ENCODE results near the gene GNG5. TPM values are rescaled to one million over a fixed set of nuclear protein-coding genes. Genes with fewer than 3 reads are reported as not detected.
"Not testable (repeated sequence)": the region's sequence is repeated elsewhere in the genome, so short reads cannot be mapped to it uniquely, and the experiment has no call there.

The GNG5 gene
- total and polyA plus RNA-seq, 12 donors: 34.0 to 172 (median 73.1) TPM

- DNase-seq: no peak
- WGBS, 4 donors: 94 to 100% (median 96%) methylated on average over 1 of the region's 1 CpG
- Histone ChIP-seq H3K36me3 (replicated peaks in 1 of 2) (no peaks in the 10 kb centered on the region), H3K4me1 (replicated peaks in 1 of 2) (peaks cover 13% of the 10 kb centered on the region in 2 donors), H3K27ac (no peak overlapping the region), H3K9me3 (replicated peaks in 1 of 3) (no peaks in the 10 kb centered on the region), H3K4me3 (no peak overlapping the region), H3K27me3 (no peaks in the 10 kb centered on the region)
- intact Hi-C loops (cut with DNase I): loop anchor here in 1 of 2 donors (10.0 kb wide), 1 partner anchor 66 kb away; the partner anchor contains the start of gene CTBS
- TF ChIP-seq POLR2A (IDR thresholded peaks at IDR 0.05): no peak
- TF ChIP-seq, protein P1, sequence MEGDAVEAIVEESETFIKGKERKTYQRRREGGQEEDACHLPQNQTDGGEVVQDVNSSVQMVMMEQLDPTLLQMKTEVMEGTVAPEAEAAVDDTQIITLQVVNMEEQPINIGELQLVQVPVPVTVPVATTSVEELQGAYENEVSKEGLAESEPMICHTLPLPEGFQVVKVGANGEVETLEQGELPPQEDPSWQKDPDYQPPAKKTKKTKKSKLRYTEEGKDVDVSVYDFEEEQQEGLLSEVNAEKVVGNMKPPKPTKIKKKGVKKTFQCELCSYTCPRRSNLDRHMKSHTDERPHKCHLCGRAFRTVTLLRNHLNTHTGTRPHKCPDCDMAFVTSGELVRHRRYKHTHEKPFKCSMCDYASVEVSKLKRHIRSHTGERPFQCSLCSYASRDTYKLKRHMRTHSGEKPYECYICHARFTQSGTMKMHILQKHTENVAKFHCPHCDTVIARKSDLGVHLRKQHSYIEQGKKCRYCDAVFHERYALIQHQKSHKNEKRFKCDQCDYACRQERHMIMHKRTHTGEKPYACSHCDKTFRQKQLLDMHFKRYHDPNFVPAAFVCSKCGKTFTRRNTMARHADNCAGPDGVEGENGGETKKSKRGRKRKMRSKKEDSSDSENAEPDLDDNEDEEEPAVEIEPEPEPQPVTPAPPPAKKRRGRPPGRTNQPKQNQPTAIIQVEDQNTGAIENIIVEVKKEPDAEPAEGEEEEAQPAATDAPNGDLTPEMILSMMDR (IDR thresholded peaks at IDR 0.05): no peak
Observed at GRCh38 chr1:84508510-84508909, 2.1 kb upstream of the GNG5 start.

GRCh38 chr1:84507887-84508286, 1.5 kb upstream of the GNG5 start:
- DNase-seq; H3K27me3 ChIP-seq; H3K9me3 ChIP-seq (replicated peaks in 1 of 3); H3K36me3 ChIP-seq (replicated peaks in 1 of 2); H3K4me3 ChIP-seq; H3K27ac ChIP-seq: not testable (repeated sequence)
- WGBS, 4 donors: 90 to 97% (median 95%) methylated on average over 14 of the region's 14 CpGs
- peaks cover 13 to 16% of the 10 kb centered on the region in 2 donors for H3K4me1 ChIP-seq (replicated peaks in 1 of 2)
- intact Hi-C loops (cut with DNase I): loop anchor here in 1 of 2 donors (10.0 kb wide), 1 partner anchor 67 kb away; the partner anchor contains the start of gene CTBS

DNA sequence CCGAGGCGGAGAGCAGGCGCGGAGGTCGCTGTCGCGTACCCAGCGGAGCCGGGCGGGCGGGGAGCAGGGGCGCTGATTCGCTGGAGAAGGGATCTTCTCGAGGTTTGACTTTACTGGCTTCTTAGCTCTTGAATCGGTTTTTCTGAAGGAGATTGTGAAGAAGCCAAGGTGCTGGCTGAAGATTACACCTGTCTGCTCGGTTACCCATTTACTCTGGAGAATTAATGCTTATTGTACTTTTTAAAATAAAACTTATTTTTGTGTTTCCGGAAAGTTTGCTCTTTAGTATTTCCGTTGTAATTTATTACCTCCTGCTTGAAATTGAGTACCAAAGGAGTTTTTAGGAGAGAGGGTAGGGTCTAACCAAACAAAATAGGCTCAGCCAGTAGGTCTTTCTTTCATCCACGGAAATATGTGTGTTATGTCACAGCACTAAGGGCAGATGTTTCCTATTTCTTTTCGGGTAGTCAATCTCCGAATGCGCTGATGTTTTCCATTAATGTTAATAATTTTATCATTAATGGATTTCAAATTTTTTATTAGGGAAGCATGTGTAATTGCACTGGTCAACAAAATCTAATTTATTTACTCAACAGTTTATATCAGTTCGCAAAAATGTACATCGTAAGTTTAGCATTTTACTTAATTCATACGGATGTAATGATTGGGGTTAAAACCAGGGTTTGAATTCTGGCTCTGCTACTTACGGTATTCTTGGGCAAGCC, 510 bp upstream of the GNG5 start:
- Histone ChIP-seq H3K27me3 (no peaks in the 10 kb centered on the region), H3K27ac (peak overlapping the region; percentile 92 to 99 (median 94)), H3K4me3 (peak overlapping the region in 3 of 4 donors; percentile 4 to 82 (median 47)), H3K36me3 (replicated peaks in 1 of 2) (no peaks in the 10 kb centered on the region), H3K4me1 (replicated peaks in 1 of 2) (peaks cover 13 to 25% of the 10 kb centered on the region in 2 donors), H3K9me3 (replicated peaks in 1 of 3) (no peaks in the 10 kb centered on the region)
- DNase-seq: no peak
- 14 to 21% (median 16%) methylated on average over 22 to 26 of the region's 26 CpGs for WGBS, 4 donors
- intact Hi-C loops (cut with DNase I): loop anchor here in 1 of 2 donors (10.0 kb wide), 1 partner anchor 68 kb away; the partner anchor contains the start of gene CTBS
- TF ChIP-seq POLR2A (IDR thresholded peaks at IDR 0.05): no peak
- TF ChIP-seq, protein P1 (IDR thresholded peaks at IDR 0.05): no peak

DNA sequence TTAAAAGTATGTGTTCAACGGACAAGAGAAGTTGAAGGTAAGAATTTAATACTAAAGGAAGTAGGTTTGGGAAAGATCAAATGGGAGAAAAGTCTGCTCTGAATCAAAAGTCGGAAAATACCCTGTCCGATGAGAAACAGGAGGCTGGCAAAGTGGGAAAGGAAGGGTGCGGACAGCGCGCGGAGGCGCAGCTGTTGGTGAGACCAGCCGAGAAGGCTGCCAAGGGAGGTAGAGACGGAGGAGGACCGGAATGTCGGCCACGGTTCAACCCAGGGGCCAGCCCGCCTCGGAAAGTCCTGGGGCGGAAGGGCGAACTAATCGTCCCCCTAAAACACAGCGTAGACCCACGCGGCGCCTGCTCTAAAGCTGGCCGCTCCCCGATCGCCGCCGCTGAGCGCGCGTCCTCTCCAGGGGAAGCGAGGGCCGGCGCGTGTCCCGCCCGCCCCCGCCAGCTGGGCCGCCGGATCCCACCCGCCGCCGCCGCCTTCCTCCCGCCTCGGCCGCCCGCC, 834 bp downstream of the GNG5 start:
- peak in 6 of 7 donors; percentile 62 to 75 (median 68) for DNase-seq
- no peaks in the 10 kb centered on the region for H3K9me3 ChIP-seq (replicated peaks in 1 of 3)
- peaks cover 13 to 38% of the 10 kb centered on the region in 2 donors for H3K4me1 ChIP-seq (replicated peaks in 1 of 2)
- TF ChIP-seq, protein P1 (IDR thresholded peaks at IDR 0.05): no peak
- TF ChIP-seq POLR2A (IDR thresholded peaks at IDR 0.05): no peak
- peaks cover 0 to 4% of the 10 kb centered on the region in 2 donors for H3K36me3 ChIP-seq (replicated peaks in 1 of 2)
- intact Hi-C loops (cut with DNase I): loop anchor here in 1 of 2 donors (10.0 kb wide), 1 partner anchor 69 kb away; the partner anchor contains the start of gene CTBS
- 0% methylated on average over 19 to 47 of the region's 47 CpGs for WGBS, 4 donors
- peak overlapping the region; percentile 92 to 99 (median 94) for H3K27ac ChIP-seq
- H3K4me3 ChIP-seq: peak overlapping the region in 3 of 4 donors; percentile 47 to 82 (median 59)
- H3K27me3 ChIP-seq: no peaks in the 10 kb centered on the region

Data from adrenal gland (tissue), 12 donors.